ENCODE results near the gene OSTN. TPM values are rescaled to one million over a fixed set of nuclear protein-coding genes. Genes with fewer than 3 reads are reported as not detected.

Gene OSTN
- total RNA-seq, 1 donor from 2014 or later = 3.8 TPM

DNA sequence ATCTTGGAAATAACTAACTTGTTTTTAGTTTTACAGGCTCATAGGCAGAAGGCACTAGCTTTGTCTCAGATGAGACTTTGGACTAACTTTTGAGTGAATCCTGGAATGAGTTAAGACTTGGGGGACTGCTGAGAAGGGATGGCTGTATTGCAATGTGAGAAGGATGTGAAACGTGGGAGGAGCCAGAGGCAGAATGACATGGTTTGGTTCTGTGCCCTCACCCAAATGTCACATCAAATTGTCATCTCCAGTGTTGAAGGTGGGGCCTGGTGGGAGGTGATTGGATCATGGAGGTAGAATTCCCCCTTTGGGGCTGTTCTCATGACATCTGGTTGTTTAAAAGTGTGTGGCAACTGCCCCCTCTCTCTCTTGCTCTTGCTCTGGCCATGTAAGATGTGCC lies 101.4 kb downstream of the OSTN start:
- TF ChIP-seq, protein P1, sequence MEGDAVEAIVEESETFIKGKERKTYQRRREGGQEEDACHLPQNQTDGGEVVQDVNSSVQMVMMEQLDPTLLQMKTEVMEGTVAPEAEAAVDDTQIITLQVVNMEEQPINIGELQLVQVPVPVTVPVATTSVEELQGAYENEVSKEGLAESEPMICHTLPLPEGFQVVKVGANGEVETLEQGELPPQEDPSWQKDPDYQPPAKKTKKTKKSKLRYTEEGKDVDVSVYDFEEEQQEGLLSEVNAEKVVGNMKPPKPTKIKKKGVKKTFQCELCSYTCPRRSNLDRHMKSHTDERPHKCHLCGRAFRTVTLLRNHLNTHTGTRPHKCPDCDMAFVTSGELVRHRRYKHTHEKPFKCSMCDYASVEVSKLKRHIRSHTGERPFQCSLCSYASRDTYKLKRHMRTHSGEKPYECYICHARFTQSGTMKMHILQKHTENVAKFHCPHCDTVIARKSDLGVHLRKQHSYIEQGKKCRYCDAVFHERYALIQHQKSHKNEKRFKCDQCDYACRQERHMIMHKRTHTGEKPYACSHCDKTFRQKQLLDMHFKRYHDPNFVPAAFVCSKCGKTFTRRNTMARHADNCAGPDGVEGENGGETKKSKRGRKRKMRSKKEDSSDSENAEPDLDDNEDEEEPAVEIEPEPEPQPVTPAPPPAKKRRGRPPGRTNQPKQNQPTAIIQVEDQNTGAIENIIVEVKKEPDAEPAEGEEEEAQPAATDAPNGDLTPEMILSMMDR (IDR thresholded peaks at IDR 0.05; ENCODE audit: partially characterized antibody, unreplicated experiment) = no peak
- no peak overlapping the region for H3K4me3 Mint-ChIP-seq (ENCODE audit: unreplicated experiment)
- no peaks in the 10 kb centered on the region for H3K27me3 Mint-ChIP-seq (ENCODE audit: unreplicated experiment)
- peaks cover 6% of the 10 kb centered on the region for H3K4me1 Mint-ChIP-seq (ENCODE audit: low read depth, unreplicated experiment)
- H3K27ac Mint-ChIP-seq (ENCODE audit: unreplicated experiment) = no peak overlapping the region
- no peaks in the 10 kb centered on the region for H3K36me3 Mint-ChIP-seq (ENCODE audit: unreplicated experiment)
- DNase-seq = no peak
- no peaks in the 10 kb centered on the region for H3K9me3 Mint-ChIP-seq (ENCODE audit: unreplicated experiment)

DNA sequence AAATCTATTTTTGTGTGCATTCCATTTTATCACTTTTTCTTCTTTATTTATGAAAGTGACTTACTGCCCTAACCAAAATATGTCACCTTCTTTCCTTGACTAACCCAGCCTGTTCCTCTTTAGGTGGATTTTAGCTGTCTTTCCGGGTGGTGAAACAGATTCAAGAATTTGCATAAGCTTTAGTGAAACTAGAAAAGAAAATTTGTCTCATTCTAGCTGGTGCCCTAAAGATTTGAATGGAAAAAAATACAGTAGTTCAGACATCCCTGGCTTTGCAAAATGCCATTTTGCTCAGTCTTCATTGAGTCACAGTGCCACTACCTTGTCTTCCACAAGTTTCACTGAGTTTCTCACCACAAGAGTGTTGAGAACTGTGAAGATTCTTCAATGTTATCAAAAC lies 102.0 kb downstream of the OSTN start:
- Mint-ChIP-seq H3K36me3 (ENCODE audit: unreplicated experiment) (no peaks in the 10 kb centered on the region), H3K27ac (ENCODE audit: unreplicated experiment) (no peak overlapping the region), H3K4me3 (ENCODE audit: unreplicated experiment) (no peak overlapping the region), H3K4me1 (ENCODE audit: low read depth, unreplicated experiment) (peaks cover 6% of the 10 kb centered on the region), H3K27me3 (ENCODE audit: unreplicated experiment) (no peaks in the 10 kb centered on the region), H3K9me3 (ENCODE audit: unreplicated experiment) (no peaks in the 10 kb centered on the region)
- DNase-seq = no peak
- TF ChIP-seq, protein P1 (IDR thresholded peaks at IDR 0.05; ENCODE audit: partially characterized antibody, unreplicated experiment) = no peak

DNA sequence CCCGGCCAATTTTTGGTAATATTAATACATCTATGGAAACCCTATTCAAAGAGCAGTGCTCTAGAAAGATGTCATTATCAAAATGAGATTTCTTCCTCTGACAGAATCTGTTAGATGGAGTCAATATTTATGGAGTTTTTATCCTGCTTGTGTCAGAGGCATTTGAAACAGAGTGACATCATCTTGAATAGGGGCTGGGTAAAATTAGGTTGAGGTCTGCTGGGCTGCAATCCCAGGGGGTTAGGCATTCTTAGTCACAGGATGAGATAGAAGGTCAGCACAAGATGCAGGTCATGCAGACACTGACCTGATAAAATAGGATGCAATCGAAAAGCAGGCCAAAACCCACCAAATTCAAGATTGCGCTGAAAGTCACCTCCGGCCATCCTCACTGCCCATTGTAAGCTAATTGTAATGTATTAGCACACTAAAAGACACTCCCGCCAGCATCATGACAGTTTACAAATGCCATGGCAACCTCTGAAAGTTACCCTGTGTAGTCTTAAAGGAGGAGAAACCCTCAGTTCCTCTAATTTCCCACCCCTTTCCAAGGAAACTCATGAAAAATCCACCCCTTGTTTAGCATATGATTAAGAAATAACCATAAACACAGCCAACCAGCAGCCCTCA lies 102.9 kb downstream of the OSTN start:
- peaks cover 6% of the 10 kb centered on the region for H3K4me1 Mint-ChIP-seq (ENCODE audit: low read depth, unreplicated experiment)
- no peaks in the 10 kb centered on the region for H3K36me3 Mint-ChIP-seq (ENCODE audit: unreplicated experiment)
- H3K27ac Mint-ChIP-seq (ENCODE audit: unreplicated experiment) = no peak overlapping the region
- no peak for DNase-seq
- no peaks in the 10 kb centered on the region for H3K27me3 Mint-ChIP-seq (ENCODE audit: unreplicated experiment)
- H3K9me3 Mint-ChIP-seq (ENCODE audit: unreplicated experiment) = no peaks in the 10 kb centered on the region
- no peak overlapping the region for H3K4me3 Mint-ChIP-seq (ENCODE audit: unreplicated experiment)
- TF ChIP-seq, protein P1 (IDR thresholded peaks at IDR 0.05; ENCODE audit: partially characterized antibody, unreplicated experiment) = no peak

DNA sequence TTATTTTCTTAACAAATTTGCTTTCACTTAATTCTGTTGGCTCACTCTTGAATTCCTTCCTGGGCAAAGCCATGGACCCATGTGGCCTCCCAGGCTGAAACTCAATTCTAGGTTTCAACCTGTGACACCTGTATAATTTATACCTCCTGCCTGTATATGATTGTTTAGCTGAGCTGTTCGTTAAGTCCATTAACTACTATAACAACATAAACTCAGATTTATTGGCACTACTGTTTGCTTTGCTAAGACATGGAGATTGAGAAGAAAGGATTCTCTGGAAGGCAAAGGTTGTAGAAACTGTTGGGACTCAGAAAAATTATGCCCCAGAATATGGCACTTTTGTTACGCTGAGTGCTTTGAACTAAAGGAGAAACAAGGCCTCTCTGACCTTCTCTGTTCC lies 103.4 kb downstream of the OSTN start:
- DNase-seq = no peak
- no peaks in the 10 kb centered on the region for H3K36me3 Mint-ChIP-seq (ENCODE audit: unreplicated experiment)
- H3K9me3 Mint-ChIP-seq (ENCODE audit: unreplicated experiment) = no peaks in the 10 kb centered on the region
- H3K4me1 Mint-ChIP-seq (ENCODE audit: low read depth, unreplicated experiment) = peaks cover 6% of the 10 kb centered on the region
- H3K27me3 Mint-ChIP-seq (ENCODE audit: unreplicated experiment) = no peaks in the 10 kb centered on the region
- TF ChIP-seq, protein P1 (IDR thresholded peaks at IDR 0.05; ENCODE audit: partially characterized antibody, unreplicated experiment) = no peak
- no peak overlapping the region for H3K27ac Mint-ChIP-seq (ENCODE audit: unreplicated experiment)
- no peak overlapping the region for H3K4me3 Mint-ChIP-seq (ENCODE audit: unreplicated experiment)

DNA sequence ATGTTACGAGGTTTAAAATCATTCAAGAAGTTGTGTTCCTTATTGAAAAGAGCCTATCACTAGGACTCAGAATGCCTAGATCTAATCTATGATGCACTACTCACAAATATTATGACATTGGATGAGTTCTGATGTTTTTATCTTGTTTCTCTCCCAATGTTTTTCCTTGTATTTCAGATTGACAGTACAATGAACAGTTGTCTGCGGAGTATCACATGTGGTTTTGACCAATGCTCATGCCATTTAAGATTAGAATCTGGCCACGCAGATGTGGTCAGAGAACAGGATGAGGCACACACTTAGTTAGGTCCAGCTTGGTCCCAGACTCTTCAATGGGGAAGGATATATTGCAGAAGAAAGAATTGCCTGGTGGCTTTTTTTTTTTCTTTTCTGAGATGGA lies 104.6 kb downstream of the OSTN start:
- Mint-ChIP-seq H3K27ac (ENCODE audit: unreplicated experiment) (no peak overlapping the region), H3K4me3 (ENCODE audit: unreplicated experiment) (no peak overlapping the region)
- TF ChIP-seq, protein P1 (IDR thresholded peaks at IDR 0.05; ENCODE audit: partially characterized antibody, unreplicated experiment) = no peak

More for the DNA sequence above, 104.6 kb downstream of the OSTN start:
- H3K36me3 Mint-ChIP-seq (ENCODE audit: unreplicated experiment) = no peaks in the 10 kb centered on the region
- H3K9me3 Mint-ChIP-seq (ENCODE audit: unreplicated experiment) = no peaks in the 10 kb centered on the region
- H3K27me3 Mint-ChIP-seq (ENCODE audit: unreplicated experiment) = no peaks in the 10 kb centered on the region
- DNase-seq = no peak
- peaks cover 6% of the 10 kb centered on the region for H3K4me1 Mint-ChIP-seq (ENCODE audit: low read depth, unreplicated experiment)

Measured in glutamatergic neuron (in vitro differentiated cells).